CD8-positive, alpha-beta memory T cell (primary cell): Measurements from ENCODE around the gene CNNM2. TPM values are rescaled to one million over a fixed set of nuclear protein-coding genes. Genes with fewer than 3 reads are reported as not detected.

Source experiments
- CTCF ChIA-PET: fragments of 350-600 bp; sonication (Branson Sonifier 250); formaldehyde crosslinking; loops from one replicate; lab custom pipeline; 2021; ENCODE audit warnings: antibody characterized with exemption; lab: Charles Lee
- POLR2A ChIA-PET: fragments of 350-600 bp; sonication (Branson Sonifier 250); formaldehyde crosslinking; loops from one replicate; lab custom pipeline; 2021; ENCODE audit warnings: antibody characterized with exemption; lab: Charles Lee
- DNase-seq, 5 donors: peaks; one replicate each; pipeline versions ENCODE4 v3.0.0 to v3.0.0-alpha.2; 2020 to 2022; ENCODE audit warnings: mixed read lengths in 1 of 5
- H3K27ac ChIP-seq: one replicate; pipeline ENCODE4 v1.7.0; 2013; ENCODE audit warnings: low read depth, mild to moderate bottlenecking, low read length, moderate library complexity
- H3K27me3 ChIP-seq: 2 replicates; pipeline ENCODE4 v1.7.0; 2013; ENCODE audit warnings: low read length, mild to moderate bottlenecking; ENCODE audit not compliant: insufficient read depth, poor library complexity, severe bottlenecking
- H3K36me3 ChIP-seq: 2 replicates; pipeline ENCODE4 v1.7.0; 2013; ENCODE audit warnings: mild to moderate bottlenecking, low read length, moderate library complexity; ENCODE audit not compliant: insufficient read depth
- H3K4me1 ChIP-seq: 2 replicates; pipeline ENCODE4 v1.7.0; 2013; ENCODE audit warnings: mild to moderate bottlenecking, low read length, moderate library complexity; ENCODE audit not compliant: insufficient read depth
- H3K4me3 ChIP-seq: 2 replicates; pipeline ENCODE4 v1.7.0; 2013; ENCODE audit warnings: mild to moderate bottlenecking, low read length
- H3K9me3 ChIP-seq: 2 replicates; pipeline ENCODE4 v1.7.0; 2013; ENCODE audit warnings: mild to moderate bottlenecking, low read length
- H3K27ac Mint-ChIP-seq, 8 donors: one replicate each; pipeline ENCODE4 v1.8.0; 2020 to 2021; ENCODE audit warnings: mixed read lengths in 8 of 8, mild to moderate bottlenecking in 6 of 8, inconsistent platforms in 3 of 8, moderate library complexity in 3 of 8
- H3K27me3 Mint-ChIP-seq, 2 donors: one replicate each; pipeline ENCODE4 v1.8.0; 2020 to 2021; ENCODE audit warnings: mixed read lengths in 2 of 2, mild to moderate bottlenecking in 1 of 2, moderate library complexity in 1 of 2
- H3K36me3 Mint-ChIP-seq, 3 donors: one replicate each; pipeline ENCODE4 v1.8.0; 2020 to 2021; ENCODE audit warnings: mixed read lengths in 3 of 3, inconsistent platforms in 1 of 3, mild to moderate bottlenecking in 1 of 3
- H3K4me1 Mint-ChIP-seq, 3 donors: one replicate each; pipeline ENCODE4 v1.8.0; 2020 to 2021; ENCODE audit warnings: mixed read lengths in 3 of 3, inconsistent platforms in 1 of 3, mild to moderate bottlenecking in 1 of 3
- H3K4me3 Mint-ChIP-seq, 7 donors: one replicate each; pipeline ENCODE4 v1.8.0; 2020 to 2021; ENCODE audit warnings: mixed read lengths in 7 of 7, mild to moderate bottlenecking in 6 of 7, moderate library complexity in 4 of 7, inconsistent platforms in 2 of 7
- H3K9me3 Mint-ChIP-seq, 5 donors: one replicate each; pipeline ENCODE4 v1.8.0; 2020 to 2022; ENCODE audit warnings: mixed read lengths in 5 of 5, mild to moderate bottlenecking in 3 of 5, moderate library complexity in 2 of 5, inconsistent platforms in 1 of 5
- polyA plus RNA-seq: library from polyadenylated mRNA; unstranded; fragments of 300-500 nt; fragmentation: Illumina TruSeq; gene quantifications from one replicate; pipeline ENCODE4 v1.2.3, GENCODE V29; 2021
- total RNA-seq, 2 experiments: library from RNA; stranded (reverse); gene quantifications; one replicate each; pipeline ENCODE4 v1.2.3, GENCODE V29; 2021

The CNNM2 gene
- total and polyA plus RNA-seq, 3 experiments from 2014 or later, result 5.0 to 6.2 (median 6.1) TPM

DNA sequence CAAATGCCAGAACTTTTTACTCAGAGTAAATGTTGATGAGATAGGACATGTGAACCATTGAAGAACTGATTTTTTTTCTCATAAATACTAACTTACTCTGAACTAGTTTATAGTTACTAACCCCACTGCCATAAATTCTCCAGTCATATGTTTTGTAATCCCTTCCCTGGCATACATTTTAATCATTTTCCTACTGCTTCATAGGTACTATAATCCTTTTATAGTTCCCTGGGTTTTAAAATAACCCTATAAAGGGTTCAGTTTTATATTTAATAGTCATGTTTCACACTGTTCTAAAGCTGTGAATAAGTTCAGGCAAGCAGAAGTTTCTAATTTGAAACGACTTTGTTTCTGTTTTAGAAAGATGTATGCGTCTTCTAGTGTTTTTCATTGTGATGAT lies 28.9 kb downstream of the CNNM2 start:
- Histone ChIP-seq H3K36me3 (no peaks in the 10 kb centered on the region), H3K9me3 (no peaks in the 10 kb centered on the region), H3K27ac (no peak overlapping the region), H3K4me1 (no peaks in the 10 kb centered on the region), H3K4me3 (no peak overlapping the region), H3K27me3 (no peaks in the 10 kb centered on the region)
- DNase-seq, result no peak
- Mint-ChIP-seq H3K9me3 (no peaks in the 10 kb centered on the region), H3K4me1 (peaks cover 3 to 19% (median 4%) of the 10 kb centered on the region in 3 donors), H3K36me3 (peaks cover 0 to 9% (median 3%) of the 10 kb centered on the region in 3 donors), H3K27ac (no peak overlapping the region), H3K27me3 (no peaks in the 10 kb centered on the region), H3K4me3 (no peak overlapping the region)
- ChIA-PET CTCF (no interaction called here), POLR2A (no interaction called here)

DNA sequence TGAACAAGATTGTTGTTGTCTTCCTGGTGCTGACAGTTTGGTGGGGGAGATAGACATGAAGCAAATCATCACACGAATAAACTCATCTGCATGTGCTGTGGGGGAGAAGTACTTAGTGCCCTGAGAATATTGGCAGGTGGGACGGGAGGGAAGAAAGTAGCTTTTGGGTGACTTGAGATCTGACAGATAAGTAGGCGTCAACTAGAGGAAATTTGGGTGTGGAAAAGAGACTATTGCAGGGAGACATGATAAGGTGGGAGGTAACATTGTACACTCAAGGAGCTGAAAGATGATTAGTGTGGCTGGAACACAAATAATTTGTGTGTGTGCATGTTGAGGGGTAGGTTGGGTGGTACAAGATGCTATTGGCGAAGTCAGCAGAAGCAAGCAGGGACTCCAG lies 30.1 kb downstream of the CNNM2 start:
- H3K36me3 Mint-ChIP-seq, result peaks cover 0 to 9% (median 0%) of the 10 kb centered on the region in 3 donors
- peak overlapping the region in 1 of 8 donors; percentile 39 for H3K27ac Mint-ChIP-seq
- POLR2A ChIA-PET, result no interaction called here
- no peaks in the 10 kb centered on the region for H3K27me3 ChIP-seq
- no peaks in the 10 kb centered on the region for H3K27me3 Mint-ChIP-seq
- H3K36me3 ChIP-seq, result no peaks in the 10 kb centered on the region
- no peaks in the 10 kb centered on the region for H3K9me3 Mint-ChIP-seq
- no peak overlapping the region for H3K4me3 Mint-ChIP-seq
- no peak for DNase-seq
- H3K4me1 Mint-ChIP-seq, result peaks cover 3 to 19% (median 4%) of the 10 kb centered on the region in 3 donors
- no peaks in the 10 kb centered on the region for H3K9me3 ChIP-seq
- no peaks in the 10 kb centered on the region for H3K4me1 ChIP-seq
- H3K4me3 ChIP-seq, result no peak overlapping the region
- H3K27ac ChIP-seq, result no peak overlapping the region
- CTCF ChIA-PET, result no interaction called here

DNA sequence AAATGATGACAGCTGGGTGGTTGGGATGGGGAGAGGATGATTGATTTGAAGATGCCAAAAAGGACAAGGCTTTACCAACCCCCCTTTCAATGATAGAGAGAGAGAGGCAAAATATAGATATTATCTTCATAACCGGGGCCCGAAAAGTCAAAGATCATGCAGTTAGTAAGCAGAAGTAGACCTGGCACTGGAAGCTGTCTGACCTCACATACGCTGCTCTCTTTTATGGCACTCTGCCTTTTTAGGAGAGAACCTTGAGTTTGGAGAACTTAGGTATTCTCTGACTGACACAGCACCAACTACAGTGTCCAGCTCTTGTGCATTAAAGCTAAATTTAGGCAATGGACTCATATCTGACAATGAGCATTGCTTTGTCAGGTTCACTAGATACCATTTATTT lies 30.7 kb downstream of the CNNM2 start:
- no peak for DNase-seq
- Mint-ChIP-seq H3K9me3 (no peaks in the 10 kb centered on the region), H3K27me3 (no peaks in the 10 kb centered on the region), H3K4me3 (no peak overlapping the region), H3K27ac (no peak overlapping the region), H3K36me3 (peaks cover 0 to 9% (median 0%) of the 10 kb centered on the region in 3 donors), H3K4me1 (peaks cover 3 to 19% (median 4%) of the 10 kb centered on the region in 3 donors)
- Histone ChIP-seq H3K36me3 (no peaks in the 10 kb centered on the region), H3K9me3 (no peaks in the 10 kb centered on the region), H3K4me3 (no peak overlapping the region), H3K4me1 (no peaks in the 10 kb centered on the region), H3K27ac (no peak overlapping the region), H3K27me3 (no peaks in the 10 kb centered on the region)
- ChIA-PET CTCF (no interaction called here), POLR2A (no interaction called here)

DNA sequence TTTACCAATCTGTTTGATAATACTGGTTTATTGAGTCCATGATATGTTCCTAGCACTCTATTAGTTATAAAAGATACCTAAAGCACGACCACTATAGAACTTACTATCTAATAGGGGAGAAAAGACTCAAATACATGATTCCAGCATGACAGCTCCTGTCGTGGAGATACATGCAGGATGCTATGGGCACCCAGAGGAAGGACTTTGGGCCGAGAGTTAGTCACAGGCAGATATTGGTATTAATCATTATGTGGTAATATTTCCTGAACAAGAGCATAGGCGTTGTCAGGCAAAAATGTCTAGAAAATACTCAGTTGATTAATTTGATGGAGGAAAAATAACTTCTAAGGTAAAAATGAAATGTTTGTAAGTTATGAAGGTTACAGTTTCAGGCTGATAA lies 31.8 kb downstream of the CNNM2 start:
- H3K36me3 Mint-ChIP-seq, result peaks cover 5 to 6% (median 5%) of the 10 kb centered on the region in 3 donors
- POLR2A ChIA-PET, result no interaction called here
- H3K4me3 Mint-ChIP-seq, result no peak overlapping the region

DNA sequence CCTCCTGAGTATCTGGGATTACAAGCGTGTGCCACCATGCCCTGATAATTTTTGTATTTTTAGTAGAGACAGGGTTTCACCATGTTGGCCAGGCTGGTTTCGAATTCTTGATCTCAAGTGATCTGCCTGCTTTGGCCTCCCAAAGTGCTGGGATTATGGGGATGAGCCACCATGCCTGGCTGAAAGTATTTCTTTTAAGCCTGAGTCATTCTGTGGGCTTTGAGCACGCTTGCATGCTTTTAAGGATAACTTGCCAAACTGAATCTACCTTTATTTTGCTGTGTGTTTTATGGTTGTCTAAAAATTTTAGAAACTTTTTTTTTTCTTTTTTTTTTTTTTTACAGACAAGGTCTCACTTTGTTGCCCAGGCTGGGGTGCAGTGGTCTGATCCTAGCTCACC lies 33.2 kb downstream of the CNNM2 start:
- H3K4me1 ChIP-seq, result no peaks in the 10 kb centered on the region
- H3K9me3 Mint-ChIP-seq, result no peaks in the 10 kb centered on the region

More for the DNA sequence above, 31.8 kb downstream of the CNNM2 start:
- H3K27ac Mint-ChIP-seq, result no peak overlapping the region
- DNase-seq, result no peak
- CTCF ChIA-PET, result no interaction called here
- no peaks in the 10 kb centered on the region for H3K27me3 Mint-ChIP-seq
- H3K27me3 ChIP-seq, result no peaks in the 10 kb centered on the region
- no peaks in the 10 kb centered on the region for H3K9me3 Mint-ChIP-seq
- H3K4me3 ChIP-seq, result no peak overlapping the region
- H3K9me3 ChIP-seq, result no peaks in the 10 kb centered on the region
- H3K36me3 ChIP-seq, result no peaks in the 10 kb centered on the region
- peaks cover 3 to 13% (median 4%) of the 10 kb centered on the region in 3 donors for H3K4me1 Mint-ChIP-seq
- H3K4me1 ChIP-seq, result no peaks in the 10 kb centered on the region
- H3K27ac ChIP-seq, result no peak overlapping the region

DNA sequence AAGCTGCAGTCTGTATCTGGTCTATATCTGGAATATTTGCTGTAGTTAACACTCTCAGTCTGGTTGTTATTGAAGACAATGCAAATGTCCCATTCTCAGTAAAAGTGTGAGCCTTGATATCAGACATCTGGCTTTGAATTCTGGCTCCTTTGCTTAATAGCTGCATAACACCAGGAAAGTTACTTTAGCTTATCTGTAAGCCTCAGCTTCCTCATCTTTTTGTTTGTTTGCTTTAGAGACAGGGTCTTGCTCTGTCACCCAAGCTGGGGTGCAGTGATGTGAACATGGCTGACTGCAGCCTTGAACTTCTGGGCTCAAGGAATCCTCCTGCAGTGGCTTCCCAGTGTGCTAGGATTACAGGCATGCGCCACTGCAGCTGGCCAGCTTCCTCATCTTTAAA lies 41.3 kb downstream of the CNNM2 start:
- Histone ChIP-seq H3K9me3 (no peaks in the 10 kb centered on the region), H3K36me3 (no peaks in the 10 kb centered on the region), H3K4me1 (no peaks in the 10 kb centered on the region), H3K27ac (no peak overlapping the region), H3K27me3 (no peaks in the 10 kb centered on the region), H3K4me3 (no peak overlapping the region)
- Mint-ChIP-seq H3K36me3 (peaks cover 5 to 8% (median 6%) of the 10 kb centered on the region in 3 donors), H3K9me3 (no peaks in the 10 kb centered on the region), H3K27me3 (no peaks in the 10 kb centered on the region), H3K4me1 (peaks cover 0 to 4% (median 3%) of the 10 kb centered on the region in 3 donors), H3K27ac (no peak overlapping the region), H3K4me3 (no peak overlapping the region)
- no peak for DNase-seq
- ChIA-PET POLR2A (no interaction called here), CTCF (no interaction called here)

More for the DNA sequence above, 33.2 kb downstream of the CNNM2 start:
- no peaks in the 10 kb centered on the region for H3K27me3 Mint-ChIP-seq
- H3K27ac Mint-ChIP-seq, result no peak overlapping the region
- Histone ChIP-seq H3K9me3 (no peaks in the 10 kb centered on the region), H3K36me3 (no peaks in the 10 kb centered on the region), H3K27ac (no peak overlapping the region), H3K4me3 (no peak overlapping the region), H3K27me3 (no peaks in the 10 kb centered on the region)
- H3K36me3 Mint-ChIP-seq, result peaks cover 5 to 8% (median 6%) of the 10 kb centered on the region in 3 donors
- no peak for DNase-seq
- POLR2A ChIA-PET, result interaction anchor here (0.7 kb wide), 1 partner anchor 35 kb away, joined by 3 read pairs; no protein-coding TSS in a partner anchor
- H3K4me3 Mint-ChIP-seq, result no peak overlapping the region
- CTCF ChIA-PET, result no interaction called here
- H3K4me1 Mint-ChIP-seq, result peaks cover 3 to 5% (median 4%) of the 10 kb centered on the region in 3 donors

DNA sequence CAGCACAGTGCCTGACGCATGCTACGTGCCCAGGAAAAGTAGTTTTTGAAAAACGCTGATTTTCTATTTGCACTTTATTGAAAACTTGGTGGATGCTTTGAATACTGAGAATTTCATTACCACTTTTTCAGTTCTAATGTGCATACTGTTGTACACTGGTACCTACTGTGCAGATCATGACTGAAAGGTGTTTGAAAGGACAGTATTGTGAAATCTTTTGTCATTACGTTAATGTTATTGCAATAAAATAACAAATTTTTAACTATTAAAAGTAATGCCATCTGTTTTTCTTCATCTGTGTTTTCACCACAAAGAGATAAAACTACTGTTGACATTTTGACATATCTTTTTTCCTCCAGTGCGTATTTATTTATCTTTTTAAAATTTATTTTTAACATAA lies 42.1 kb downstream of the CNNM2 start:
- peaks cover 0 to 4% (median 2%) of the 10 kb centered on the region in 3 donors for H3K36me3 Mint-ChIP-seq
- no peak for DNase-seq
- H3K4me3 Mint-ChIP-seq, result no peak overlapping the region
- H3K27me3 Mint-ChIP-seq, result no peaks in the 10 kb centered on the region
- POLR2A ChIA-PET, result no interaction called here
- H3K9me3 Mint-ChIP-seq, result no peaks in the 10 kb centered on the region
- H3K4me3 ChIP-seq, result no peak overlapping the region
- no peaks in the 10 kb centered on the region for H3K9me3 ChIP-seq
- no peak overlapping the region for H3K27ac ChIP-seq
- H3K36me3 ChIP-seq, result no peaks in the 10 kb centered on the region
- no peak overlapping the region for H3K27ac Mint-ChIP-seq
- CTCF ChIA-PET, result no interaction called here
- peaks cover 0 to 4% (median 3%) of the 10 kb centered on the region in 3 donors for H3K4me1 Mint-ChIP-seq
- no peaks in the 10 kb centered on the region for H3K4me1 ChIP-seq
- H3K27me3 ChIP-seq, result no peaks in the 10 kb centered on the region

DNA sequence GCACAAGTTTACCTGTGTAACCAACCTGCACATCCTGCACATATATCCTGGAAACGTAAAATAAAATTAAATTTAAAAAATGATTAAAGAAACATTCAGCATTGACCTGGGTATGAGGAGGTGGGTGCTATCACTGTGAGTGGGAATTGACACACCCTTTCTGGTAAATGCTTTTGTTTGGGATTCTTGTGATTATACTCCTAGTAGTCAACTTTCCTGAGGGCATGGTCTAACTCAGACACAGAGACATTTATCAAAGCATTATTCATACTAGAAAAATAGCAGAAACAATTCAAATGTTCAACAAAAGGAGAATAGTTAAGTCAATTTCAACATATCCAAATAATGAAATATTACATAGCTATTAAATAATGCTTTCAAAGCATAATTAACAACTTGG lies 44.2 kb downstream of the CNNM2 start:
- POLR2A ChIA-PET, result no interaction called here
- H3K4me3 Mint-ChIP-seq, result no peak overlapping the region
- Histone ChIP-seq H3K4me1 (no peaks in the 10 kb centered on the region), H3K27ac (no peak overlapping the region), H3K27me3 (no peaks in the 10 kb centered on the region), H3K36me3 (no peaks in the 10 kb centered on the region), H3K4me3 (no peak overlapping the region), H3K9me3 (no peaks in the 10 kb centered on the region)
- no peak overlapping the region for H3K27ac Mint-ChIP-seq
- peaks cover 0 to 6% (median 2%) of the 10 kb centered on the region in 3 donors for H3K36me3 Mint-ChIP-seq
- no peaks in the 10 kb centered on the region for H3K27me3 Mint-ChIP-seq
- peaks cover 0 to 4% (median 2%) of the 10 kb centered on the region in 3 donors for H3K4me1 Mint-ChIP-seq
- CTCF ChIA-PET, result no interaction called here
- no peaks in the 10 kb centered on the region for H3K9me3 Mint-ChIP-seq
- no peak for DNase-seq
